ENCODE measurements around the gene EFS. TPM values are rescaled to one million over a fixed set of nuclear protein-coding genes. Genes with fewer than 3 reads are reported as not detected.

Gene EFS
- total RNA-seq, result 24.1 TPM

GRCh38 chr14:23365036-23365731 is at the start of gene EFS:
EFS (minus strand) TSS chr14:23365172; CDS start chr14:23365025, 147 bp downstream.

GRCh38 chr14:23407516-23408306 is 42.7 kb upstream of the EFS start, which contains the start of gene MYH6:
MYH6 (minus strand) TSS chr14:23408273; CDS start chr14:23407223, 1,050 bp downstream.

GRCh38 chr14:23376482-23377197 is 11.7 kb upstream of the EFS start, which contains the start of gene CMTM5:
CMTM5 (plus strand) TSS chr14:23377046; CDS start chr14:23377252, 206 bp downstream.

GRCh38 chr14:23372509-23372908 is 7.5 kb upstream of the EFS start, which contains the start of gene IL25:
IL25 (plus strand) TSS chr14:23372809.

GRCh38 chr14:23352506-23353432 is 12.2 kb downstream of the EFS start, which contains the start of gene SLC22A17:
SLC22A17 (minus strand) TSS chr14:23352887.

GRCh38 chr14:23320584-23321571 is 44.1 kb downstream of the EFS start, which contains the start of gene PABPN1:
PABPN1 (plus strand) TSS chr14:23321457; CDS start chr14:23321470, 13 bp downstream.

GRCh38 chr14:23306412-23307145 is 58.4 kb downstream of the EFS start, which contains the start of gene BCL2L2:
BCL2L2 (plus strand) TSS chr14:23306833; CDS start chr14:23307768, 935 bp downstream.

Small RNA genes within 50 kb of the gene (small RNA-seq; reads per million reads assigned to genes)
- not detected for gene MIR208A (ENCODE audit: low replicate concordance)

Other genes with a start within 250 kb of the EFS start
- not detected for gene CEBPE, start 245.9 kb downstream of the EFS start, total RNA-seq
- gene SLC7A8, start 181.5 kb downstream of the EFS start, total RNA-seq, result 5.0 TPM
- gene RNF212B, start 127.2 kb downstream of the EFS start, total RNA-seq, result not detected
- 4.1 TPM for gene HOMEZ, start 79.0 kb downstream of the EFS start, total RNA-seq
- gene PPP1R3E, start 62.3 kb downstream of the EFS start, total RNA-seq, result 12.8 TPM
- gene BCL2L2, start 58.3 kb downstream of the EFS start, total RNA-seq, result 20.3 TPM
- 94.8 TPM for gene PABPN1, start 43.7 kb downstream of the EFS start, total RNA-seq
- 164 TPM for gene SLC22A17, start 12.3 kb downstream of the EFS start, total RNA-seq
- gene IL25, start 7.6 kb upstream of the EFS start, total RNA-seq, result not detected
- 1.3 TPM for gene CMTM5, start 11.9 kb upstream of the EFS start, total RNA-seq
- gene MYH6, start 43.1 kb upstream of the EFS start, total RNA-seq, result not detected
- gene MYH7, start 70.5 kb upstream of the EFS start, total RNA-seq, result 0.31 TPM
- gene NGDN, start 104.5 kb upstream of the EFS start, total RNA-seq, result 46.3 TPM
- gene ZFHX2, start 186.6 kb upstream of the EFS start, total RNA-seq, result 5.0 TPM
- gene THTPA, start 191.1 kb upstream of the EFS start, total RNA-seq, result 16.9 TPM
- 41.9 TPM for gene AP1G2, start 202.6 kb upstream of the EFS start, total RNA-seq
- gene JPH4, start 213.6 kb upstream of the EFS start, total RNA-seq, result 50.1 TPM